OCI-LY1 (cell line): Measurements from ENCODE around the gene FAM120A.

Source experiments
- H2AFZ ChIP-seq: fragments of 200-600 bp; sonication (generic), shearing (Covaris generic); 2 replicates; pipeline ENCODE4 v1.6.0; 2014; ENCODE audit warnings: antibody characterized with exemption, mild to moderate bottlenecking, low read length
- H3F3A ChIP-seq: fragments of 200-600 bp; sonication (generic), shearing (Covaris generic); 2 replicates; pipeline ENCODE4 v1.6.0; 2014; ENCODE audit warnings: mild to moderate bottlenecking, antibody characterized with exemption, low read length, moderate library complexity; ENCODE audit not compliant: insufficient read depth
- H3K27ac ChIP-seq: fragments of 200-600 bp; sonication (generic); 2 replicates; pipeline ENCODE4 v1.5.1; 2014; ENCODE audit warnings: low read length, mixed run types, mild to moderate bottlenecking, low read depth; ENCODE audit not compliant: poor library complexity, severe bottlenecking
- H3K27me3 ChIP-seq: fragments of 200-600 bp; sonication (generic); 2 replicates; pipeline ENCODE4 v1.6.0; 2014; ENCODE audit warnings: antibody characterized with exemption, mild to moderate bottlenecking, low read length, moderate library complexity; ENCODE audit not compliant: insufficient read depth
- H3K36me3 ChIP-seq: fragments of 200-600 bp; sonication (generic); 2 replicates; pipeline ENCODE4 v1.6.1; 2014; ENCODE audit warnings: mild to moderate bottlenecking, antibody characterized with exemption, low read length, moderate library complexity, mixed read lengths; ENCODE audit not compliant: insufficient read depth
- H3K4me1 ChIP-seq: fragments of 200-600 bp; sonication (generic); 2 replicates; pipeline ENCODE4 v1.5.1; 2014; ENCODE audit warnings: mild to moderate bottlenecking, low read length, moderate library complexity; ENCODE audit not compliant: insufficient read depth, severe bottlenecking
- H3K4me2 ChIP-seq: fragments of 200-600 bp; sonication (generic), shearing (Covaris generic); 2 replicates; pipeline ENCODE4 v1.6.1; 2014; ENCODE audit warnings: low read length
- H3K4me3 ChIP-seq: fragments of 200-600 bp; sonication (generic); 2 replicates; pipeline ENCODE4 v1.5.1; 2014; ENCODE audit warnings: low read length, low read depth, mild to moderate bottlenecking, mixed read lengths; ENCODE audit not compliant: poor library complexity, severe bottlenecking
- H3K79me2 ChIP-seq: fragments of 200-600 bp; shearing (Covaris generic); 2 replicates; pipeline ENCODE4 v1.6.1; 2016; ENCODE audit warnings: mixed run types, low read length, mixed read lengths; ENCODE audit not compliant: insufficient read depth
- H3K9ac ChIP-seq: fragments of 200-600 bp; sonication (generic), shearing (Covaris generic); 2 replicates; pipeline ENCODE4 v1.6.1; 2014; ENCODE audit warnings: mild to moderate bottlenecking, low read length, mixed read lengths
- H3K9me2 ChIP-seq: fragments of 200-600 bp; sonication (generic), shearing (Covaris generic); 2 replicates; pipeline ENCODE4 v1.6.1; 2014; ENCODE audit warnings: low read depth, mild to moderate bottlenecking, low read length, mixed read lengths
- H3K9me3 ChIP-seq: fragments of 200-600 bp; shearing (Covaris generic); 2 replicates; pipeline ENCODE4 v1.6.1; 2014; ENCODE audit warnings: low read length, mixed read lengths
- H4K20me1 ChIP-seq: fragments of 200-600 bp; sonication (generic), shearing (Covaris generic); 2 replicates; pipeline ENCODE4 v1.6.0; 2016; ENCODE audit warnings: mild to moderate bottlenecking, low read length; ENCODE audit not compliant: insufficient read depth
- EZH2 ChIP-seq: fragments of 200-600 bp; sonication (generic), shearing (Covaris generic); IDR thresholded peaks from 2 replicates; pipeline ENCODE4 v1.8.0; 2017; ENCODE audit warnings: borderline replicate concordance, mixed run types, mild to moderate bottlenecking, antibody characterized with exemption, low read length, moderate library complexity, mixed read lengths
- TF ChIP-seq, protein P1 (sequence below): fragments of 200-600 bp; sonication (generic), shearing (Covaris generic); IDR thresholded peaks from 2 replicates; pipeline ENCODE4 v1.5.1; 2017; ENCODE audit warnings: mild to moderate bottlenecking, antibody characterized with exemption, low read length, moderate library complexity, mixed read lengths

The FAM120A gene

DNA sequence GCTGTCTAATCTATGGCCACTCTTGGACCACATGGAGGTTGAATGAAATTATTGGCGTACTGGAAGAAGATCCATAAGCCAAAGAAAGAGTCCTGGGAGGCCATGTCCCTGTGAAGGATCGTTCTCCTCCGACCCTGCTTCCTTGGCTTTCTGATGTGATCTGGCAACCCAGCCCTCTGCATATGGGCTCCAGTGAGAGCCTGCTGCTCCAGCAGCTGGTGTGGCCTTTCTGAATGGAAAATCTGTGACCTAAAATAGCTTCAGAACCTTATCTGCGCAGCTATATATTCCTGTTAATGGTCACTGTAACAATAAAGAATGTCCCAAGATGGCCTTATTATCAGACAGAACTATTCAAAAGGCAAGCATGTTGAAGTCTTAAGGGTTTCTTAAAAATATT, 84.7 kb downstream of the FAM120A start:
- no peak overlapping the region for H3K9ac ChIP-seq
- H3K9me3 ChIP-seq, result no peaks in the 10 kb centered on the region
- no peaks in the 10 kb centered on the region for H3K9me2 ChIP-seq
- H3K4me1 ChIP-seq, result peaks cover 10% of the 10 kb centered on the region
- H3K4me3 ChIP-seq, result no peak overlapping the region
- no peak overlapping the region for H3K27ac ChIP-seq
- no peak overlapping the region for H3K4me2 ChIP-seq
- no peaks in the 10 kb centered on the region for H3K79me2 ChIP-seq
- no peaks in the 10 kb centered on the region for H3K27me3 ChIP-seq
- no peak overlapping the region for H2AFZ ChIP-seq
- H4K20me1 ChIP-seq, result no peaks in the 10 kb centered on the region
- no peaks in the 10 kb centered on the region for H3F3A ChIP-seq
- TF ChIP-seq, protein P1, sequence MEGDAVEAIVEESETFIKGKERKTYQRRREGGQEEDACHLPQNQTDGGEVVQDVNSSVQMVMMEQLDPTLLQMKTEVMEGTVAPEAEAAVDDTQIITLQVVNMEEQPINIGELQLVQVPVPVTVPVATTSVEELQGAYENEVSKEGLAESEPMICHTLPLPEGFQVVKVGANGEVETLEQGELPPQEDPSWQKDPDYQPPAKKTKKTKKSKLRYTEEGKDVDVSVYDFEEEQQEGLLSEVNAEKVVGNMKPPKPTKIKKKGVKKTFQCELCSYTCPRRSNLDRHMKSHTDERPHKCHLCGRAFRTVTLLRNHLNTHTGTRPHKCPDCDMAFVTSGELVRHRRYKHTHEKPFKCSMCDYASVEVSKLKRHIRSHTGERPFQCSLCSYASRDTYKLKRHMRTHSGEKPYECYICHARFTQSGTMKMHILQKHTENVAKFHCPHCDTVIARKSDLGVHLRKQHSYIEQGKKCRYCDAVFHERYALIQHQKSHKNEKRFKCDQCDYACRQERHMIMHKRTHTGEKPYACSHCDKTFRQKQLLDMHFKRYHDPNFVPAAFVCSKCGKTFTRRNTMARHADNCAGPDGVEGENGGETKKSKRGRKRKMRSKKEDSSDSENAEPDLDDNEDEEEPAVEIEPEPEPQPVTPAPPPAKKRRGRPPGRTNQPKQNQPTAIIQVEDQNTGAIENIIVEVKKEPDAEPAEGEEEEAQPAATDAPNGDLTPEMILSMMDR, result no peak
- no peak for TF ChIP-seq EZH2
- peaks cover 93% of the 10 kb centered on the region for H3K36me3 ChIP-seq

DNA sequence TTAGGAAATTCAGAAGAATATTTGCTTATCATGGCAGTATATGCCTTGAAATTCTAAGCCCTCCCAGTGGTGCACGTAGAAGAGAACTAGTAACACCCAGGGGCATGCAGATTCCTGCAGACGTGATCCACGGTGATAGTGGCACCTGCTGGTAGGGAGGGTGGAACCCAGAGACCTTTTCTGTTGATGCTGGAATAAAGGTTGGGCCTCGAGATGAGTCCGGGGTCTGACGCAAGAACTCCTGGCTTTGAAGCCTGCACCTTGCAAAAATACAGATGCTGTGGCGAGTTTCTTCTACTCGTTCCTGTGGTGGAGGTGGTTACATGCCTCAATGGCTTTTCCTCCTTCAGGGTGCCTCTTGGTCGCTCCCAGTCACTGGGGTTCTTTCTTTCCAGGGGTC, 85.4 kb downstream of the FAM120A start:
- TF ChIP-seq, protein P1, result peak; percentile 26; the same call in 1 of the 2 replicates
- no peak for TF ChIP-seq EZH2
- Histone ChIP-seq H3K27me3 (no peaks in the 10 kb centered on the region), H3K9me2 (no peaks in the 10 kb centered on the region), H3K79me2 (no peaks in the 10 kb centered on the region; the same call in 1 of the 2 replicates), H3F3A (no peaks in the 10 kb centered on the region), H3K36me3 (peaks cover 92% of the 10 kb centered on the region), H3K4me2 (no peak overlapping the region), H4K20me1 (no peaks in the 10 kb centered on the region), H2AFZ (no peak overlapping the region), H3K27ac (no peak overlapping the region), H3K4me1 (peaks cover 10% of the 10 kb centered on the region), H3K9ac (no peak overlapping the region), H3K9me3 (no peaks in the 10 kb centered on the region), H3K4me3 (no peak overlapping the region)

DNA sequence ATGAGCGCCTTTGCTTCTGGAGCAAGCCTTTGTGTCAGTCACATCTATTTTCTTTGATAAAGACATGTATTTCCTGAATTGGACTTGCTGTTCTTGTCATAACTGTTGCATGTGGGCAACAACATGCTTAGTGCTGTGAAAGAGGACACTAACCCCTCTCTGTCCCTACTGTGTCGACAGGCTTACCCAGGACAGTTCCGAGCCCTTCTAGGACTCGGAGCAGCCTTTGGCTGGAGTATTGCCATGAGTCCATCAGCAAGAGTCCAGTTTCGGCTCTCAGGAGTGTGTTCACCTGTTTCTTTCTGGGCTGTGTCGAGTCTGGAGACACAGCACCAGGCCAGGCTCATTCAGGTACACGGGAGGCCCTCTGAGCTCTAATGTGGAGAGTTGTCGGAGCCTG, 88.8 kb downstream of the FAM120A start:
- Histone ChIP-seq H3F3A (no peaks in the 10 kb centered on the region), H3K27me3 (no peaks in the 10 kb centered on the region), H3K79me2 (no peaks in the 10 kb centered on the region; the same call in none of the 2 replicates), H4K20me1 (no peaks in the 10 kb centered on the region), H3K27ac (no peak overlapping the region), H3K4me3 (no peak overlapping the region), H3K9ac (no peak overlapping the region), H2AFZ (no peak overlapping the region), H3K9me3 (no peaks in the 10 kb centered on the region), H3K9me2 (no peaks in the 10 kb centered on the region), H3K4me1 (peaks cover 10% of the 10 kb centered on the region), H3K36me3 (peaks cover 89% of the 10 kb centered on the region), H3K4me2 (no peak overlapping the region)
- TF ChIP-seq, protein P1, result no peak
- TF ChIP-seq EZH2, result no peak
